NCI-H1417 (cell line): Measurements from ENCODE around the gene ADGRD1.
"Not testable (repeated sequence)": the region's sequence is repeated elsewhere in the genome, so short reads cannot be mapped to it uniquely, and the experiment has no call there.

Experiments
- DNase-seq, 3 experiments: peaks; one replicate each; lab custom pipeline; 2025; lab: John Stamatoyannopoulos, UW

ADGRD1 gene

DNA sequence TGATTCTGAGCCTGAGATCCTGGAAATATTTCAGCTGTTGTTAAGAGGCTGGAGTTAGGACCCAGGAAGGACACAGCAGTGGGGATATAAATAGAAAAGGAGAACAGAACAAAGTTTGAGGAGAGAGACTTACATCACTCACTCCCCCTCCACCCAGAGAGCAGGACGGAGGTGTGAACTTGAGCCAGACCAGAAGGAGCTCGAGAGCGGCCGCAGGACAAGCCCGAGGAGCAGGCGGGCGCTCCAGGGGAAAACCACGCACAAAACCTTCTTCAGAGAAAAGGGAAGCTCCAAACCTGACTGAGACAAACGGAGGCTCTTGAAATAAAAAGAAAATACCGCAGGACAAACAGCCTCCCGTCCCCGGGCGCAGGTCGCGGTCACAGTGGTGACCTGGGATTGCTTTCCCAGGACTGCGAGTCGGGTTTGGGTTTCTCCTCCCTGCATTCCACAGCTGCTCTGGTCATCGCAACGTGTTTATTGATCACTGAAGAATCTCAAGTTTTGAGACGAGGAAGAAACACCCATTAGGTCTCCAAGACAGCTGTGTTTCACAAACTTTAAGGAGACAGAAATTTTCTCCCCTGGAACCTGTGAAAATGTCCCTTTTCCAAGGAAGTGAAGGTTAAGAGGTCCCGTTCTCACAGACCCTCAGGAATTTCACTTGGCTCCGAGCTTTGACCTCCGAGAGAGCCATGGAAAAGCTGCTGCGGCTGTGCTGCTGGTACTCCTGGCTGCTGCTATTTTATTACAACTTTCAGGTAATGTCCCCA lies at the start of gene ADGRD1:
TSS of gene ADGRD1 (plus strand) at position 137 of the 773 bp plus-strand sequence. CDS start at position 696, 559 bp downstream.
- no peak for DNase-seq

DNA sequence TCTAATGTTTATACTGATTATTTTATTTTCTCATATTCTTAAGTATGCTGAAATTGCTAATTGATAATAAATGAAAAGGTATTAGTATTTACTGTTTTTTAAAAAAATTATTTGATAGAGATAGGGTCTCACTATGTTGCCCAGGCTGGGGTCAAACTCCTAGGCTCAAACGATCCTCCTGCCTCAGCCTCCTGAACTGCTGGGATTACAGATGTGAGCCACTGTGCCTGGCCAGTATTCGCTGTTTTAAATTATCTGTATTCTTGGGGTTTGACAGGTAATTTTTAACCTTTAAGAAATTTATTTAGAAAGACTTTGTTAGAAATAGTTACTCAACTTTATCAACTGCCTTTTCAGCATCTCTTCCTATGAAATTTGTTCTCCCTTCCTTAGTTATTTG lies 49.6 kb upstream of the ADGRD1 start:
- no peak for DNase-seq

DNA sequence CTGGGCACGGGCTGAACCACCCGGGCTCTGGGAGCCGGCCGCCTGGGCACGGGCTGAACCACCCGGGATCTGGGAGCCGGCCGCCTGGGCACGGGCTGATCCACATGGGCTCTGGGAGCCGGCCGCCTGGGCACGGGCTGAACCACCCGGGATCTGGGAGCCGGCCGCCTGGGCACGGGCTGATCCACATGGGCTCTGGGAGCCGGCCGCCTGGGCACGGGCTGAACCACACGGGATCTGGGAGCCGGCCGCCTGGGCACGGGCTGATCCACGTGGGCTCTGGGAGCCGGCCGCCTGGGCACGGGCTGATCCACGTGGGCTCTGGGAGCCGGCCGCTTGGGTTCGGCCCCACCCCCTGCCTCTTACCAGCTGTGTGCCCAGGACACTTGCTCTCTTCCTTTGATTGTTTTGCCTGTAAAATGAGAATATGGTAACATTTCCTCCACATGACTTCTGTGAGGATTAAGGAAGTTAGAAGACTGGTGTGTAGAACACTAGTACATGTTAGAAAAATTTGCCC lies 48.7 kb upstream of the ADGRD1 start:
- not testable (repeated sequence) for DNase-seq

DNA sequence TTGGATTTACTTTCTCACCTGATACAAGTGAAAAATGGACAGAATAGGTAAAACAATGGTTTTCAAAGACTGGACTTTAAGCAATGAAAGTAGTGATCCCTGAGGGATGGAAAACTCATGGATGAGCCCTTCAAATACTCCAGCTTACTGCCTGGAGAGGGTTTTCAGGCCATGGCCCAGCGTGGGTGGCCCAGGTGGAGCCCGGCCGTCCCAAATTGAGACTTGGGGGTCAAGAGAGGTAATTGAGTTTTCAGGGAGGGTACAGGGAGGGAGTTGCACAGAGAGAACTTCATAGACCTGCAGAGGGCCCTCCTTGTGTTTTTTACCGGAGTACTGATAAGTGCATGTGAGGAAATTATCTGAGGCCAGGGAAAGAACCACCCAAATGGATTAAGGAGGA lies 44.6 kb upstream of the ADGRD1 start:
- no peak for DNase-seq

DNA sequence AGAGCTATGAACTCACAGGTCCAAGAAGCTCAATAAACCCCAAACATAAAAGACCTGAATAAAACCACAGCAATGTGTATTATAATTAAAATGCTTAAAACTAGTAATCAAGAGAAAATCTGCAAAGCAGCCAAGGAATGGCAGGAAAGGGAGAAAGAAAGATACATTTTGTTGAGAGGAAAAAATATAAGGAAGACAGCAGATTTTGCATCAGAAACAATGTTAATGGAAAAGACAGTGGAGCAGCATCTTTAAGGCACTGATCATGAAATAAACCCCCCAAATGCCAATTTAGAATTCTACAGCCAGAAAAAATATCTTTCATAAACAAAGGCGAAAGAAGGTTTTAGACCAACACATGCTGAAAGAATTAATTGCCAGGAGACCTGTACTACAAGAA lies 42.5 kb upstream of the ADGRD1 start:
- DNase-seq, result no peak

DNA sequence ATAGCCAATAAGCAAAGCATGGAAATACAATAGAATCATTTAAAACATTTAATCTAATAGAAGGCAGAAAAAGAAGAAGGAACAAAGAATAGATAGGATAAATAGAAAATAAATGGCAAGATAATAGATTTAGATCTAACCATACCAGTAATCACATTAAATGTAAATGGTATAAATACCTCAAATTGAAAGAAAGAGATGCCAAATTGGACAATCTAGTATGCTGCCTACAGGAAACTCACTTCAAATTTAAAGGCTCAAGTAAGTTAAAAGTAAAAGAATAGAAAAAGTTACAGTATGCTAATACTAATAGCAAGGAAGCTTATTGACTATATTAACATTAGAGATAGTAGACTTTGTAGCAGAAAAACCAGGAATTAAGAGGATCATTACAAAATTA lies 41.8 kb upstream of the ADGRD1 start:
- DNase-seq, result no peak

DNA sequence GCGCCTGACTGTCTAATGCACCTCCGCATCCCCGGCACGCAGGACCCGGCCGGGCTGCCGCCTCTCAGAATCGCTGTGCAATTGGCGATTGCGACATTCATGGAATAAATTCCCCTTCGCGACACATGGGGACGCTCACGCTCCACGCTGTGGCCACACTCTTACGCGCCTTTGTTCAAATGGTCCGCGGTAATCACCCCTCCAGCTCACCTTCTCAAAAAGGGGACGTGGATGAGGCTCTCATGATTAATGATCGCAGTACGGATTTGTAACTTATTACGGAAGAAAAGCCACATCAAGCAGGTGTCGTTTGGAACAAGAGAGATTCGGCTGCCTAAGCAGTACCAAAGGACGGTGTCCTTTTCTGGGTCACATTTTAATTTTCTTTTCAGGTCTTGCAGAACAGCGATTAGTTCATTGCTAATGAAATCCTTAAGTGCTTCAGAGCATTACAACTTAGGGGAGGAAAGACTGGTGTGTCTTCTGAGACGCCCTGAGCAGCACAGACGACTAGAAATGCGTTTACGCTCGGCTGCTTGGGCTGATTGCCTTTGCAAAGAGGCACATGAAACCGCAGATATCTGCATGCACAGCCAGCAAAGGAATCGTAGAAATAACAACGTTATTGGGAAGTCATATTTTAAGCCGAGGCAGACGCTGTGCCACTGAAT lies 37.3 kb upstream of the ADGRD1 start:
- DNase-seq, result peak; percentile 72 to 86 (median 82)

DNA sequence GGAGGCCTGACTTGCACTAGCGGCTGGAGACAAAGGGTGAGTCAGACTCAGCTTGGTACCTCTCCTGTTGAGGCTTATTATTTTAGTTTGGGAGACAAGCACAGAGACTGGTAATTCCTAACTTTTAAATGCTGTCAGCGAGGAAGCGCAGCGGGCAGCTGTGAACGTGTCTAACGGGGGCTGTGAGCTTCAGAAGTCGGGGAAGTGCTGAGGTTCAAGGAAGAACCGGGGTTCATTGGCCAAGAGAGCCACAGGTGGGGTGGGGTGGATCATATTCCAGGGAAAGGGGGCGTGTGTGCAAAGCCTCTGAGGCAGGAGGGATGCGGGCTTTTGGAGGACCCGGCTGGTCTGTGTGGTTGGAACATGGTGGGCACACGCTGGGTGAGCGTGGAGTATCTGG lies 36.1 kb upstream of the ADGRD1 start:
- no peak for DNase-seq

DNA sequence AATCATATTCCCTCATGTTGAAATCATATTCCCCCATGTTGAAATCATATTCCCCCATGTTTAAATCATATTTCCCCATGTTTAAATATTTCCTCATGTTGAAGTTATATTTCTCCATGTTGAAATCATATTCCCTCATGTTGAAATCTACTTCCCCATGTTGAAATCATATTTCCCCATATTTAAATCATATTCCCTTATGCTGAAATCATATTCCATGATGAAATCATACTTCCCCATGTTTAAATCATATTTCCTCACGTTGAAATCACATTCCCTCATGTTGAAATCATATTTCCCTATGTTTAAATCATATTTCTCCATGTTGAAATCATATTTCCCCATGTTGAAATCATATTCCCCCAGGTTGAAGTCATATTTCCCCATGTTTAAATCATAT lies 34.6 kb upstream of the ADGRD1 start:
- DNase-seq, result no peak

DNA sequence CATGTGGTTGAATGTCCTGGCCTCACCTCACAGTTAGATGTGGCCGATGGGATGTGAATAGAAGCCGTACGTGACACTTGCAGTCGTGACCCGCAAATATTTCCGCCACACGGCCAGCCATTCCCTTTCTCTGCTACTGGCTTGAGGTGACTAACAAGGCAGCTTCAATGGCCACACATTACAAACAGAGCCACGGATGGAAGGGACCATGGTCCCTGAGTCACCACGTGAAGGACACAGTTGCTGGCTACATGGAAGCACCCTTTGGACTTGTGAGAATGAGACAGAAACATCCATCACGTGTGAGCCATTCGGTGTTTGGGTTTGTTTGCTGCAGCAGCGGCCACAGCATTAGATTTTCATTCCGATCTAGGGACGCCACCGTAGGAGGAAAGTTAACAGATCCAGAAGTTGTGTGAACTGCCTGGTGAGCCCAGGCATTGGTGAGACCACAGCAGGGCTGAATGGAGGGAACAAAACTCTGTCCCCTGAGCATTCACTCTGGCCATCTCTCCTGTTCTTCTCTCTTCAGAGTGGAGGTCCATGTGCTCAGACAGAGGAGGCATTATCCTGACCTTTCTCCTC lies 33.5 kb upstream of the ADGRD1 start:
- no peak for DNase-seq

DNA sequence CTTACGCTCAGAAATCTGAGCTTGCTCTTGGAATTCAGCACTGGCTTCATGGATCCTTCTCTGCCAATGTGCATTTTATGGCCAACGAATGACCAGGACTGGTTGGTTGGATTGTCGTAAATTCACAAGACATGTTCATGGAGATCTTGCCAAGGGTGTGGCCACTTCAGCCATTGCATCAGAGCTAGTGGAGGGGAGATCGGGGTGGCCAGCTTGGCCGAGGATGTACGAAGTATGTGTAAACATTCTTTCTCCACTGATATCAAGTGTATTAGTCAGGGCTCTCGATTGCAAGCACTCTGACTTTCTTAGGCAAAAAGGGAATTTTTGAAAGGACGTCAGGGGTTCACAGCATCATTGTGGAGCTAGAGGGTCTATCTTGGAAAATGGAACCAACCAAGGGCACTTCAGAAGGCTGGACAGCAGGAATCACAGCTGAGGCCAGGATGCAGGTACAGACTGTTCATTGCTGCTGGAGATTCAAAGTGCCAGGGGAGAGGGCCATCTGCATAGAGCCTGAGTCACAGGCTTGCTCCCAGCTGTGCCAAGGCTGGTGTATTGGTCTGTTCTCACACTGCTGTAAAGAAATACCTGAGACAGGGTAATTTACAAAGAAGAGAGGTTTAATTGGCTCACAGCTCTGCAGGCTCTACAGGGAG lies 32.9 kb upstream of the ADGRD1 start:
- no peak for DNase-seq

DNA sequence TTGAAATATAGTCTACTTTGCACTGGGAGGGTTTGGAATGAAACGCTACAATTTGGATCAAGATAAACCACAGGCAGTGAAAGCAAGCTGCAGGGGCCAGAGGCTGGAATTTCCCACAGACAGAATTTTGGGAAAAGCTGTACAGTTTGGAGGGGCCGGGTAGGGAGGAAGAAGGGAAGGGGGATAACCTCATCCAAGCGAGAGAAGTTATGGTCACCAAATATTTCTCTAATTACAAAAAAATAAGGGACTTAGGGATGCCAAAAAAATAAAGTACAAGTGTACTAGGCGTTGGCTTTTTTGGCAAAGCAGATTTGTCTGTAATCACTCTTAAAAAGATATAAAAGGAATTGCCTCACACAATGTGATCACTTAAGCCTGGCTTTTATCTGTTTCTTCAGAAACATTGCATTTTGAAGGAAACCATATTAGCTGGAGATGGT lies 31.2 kb upstream of the ADGRD1 start:
- no peak for DNase-seq

DNA sequence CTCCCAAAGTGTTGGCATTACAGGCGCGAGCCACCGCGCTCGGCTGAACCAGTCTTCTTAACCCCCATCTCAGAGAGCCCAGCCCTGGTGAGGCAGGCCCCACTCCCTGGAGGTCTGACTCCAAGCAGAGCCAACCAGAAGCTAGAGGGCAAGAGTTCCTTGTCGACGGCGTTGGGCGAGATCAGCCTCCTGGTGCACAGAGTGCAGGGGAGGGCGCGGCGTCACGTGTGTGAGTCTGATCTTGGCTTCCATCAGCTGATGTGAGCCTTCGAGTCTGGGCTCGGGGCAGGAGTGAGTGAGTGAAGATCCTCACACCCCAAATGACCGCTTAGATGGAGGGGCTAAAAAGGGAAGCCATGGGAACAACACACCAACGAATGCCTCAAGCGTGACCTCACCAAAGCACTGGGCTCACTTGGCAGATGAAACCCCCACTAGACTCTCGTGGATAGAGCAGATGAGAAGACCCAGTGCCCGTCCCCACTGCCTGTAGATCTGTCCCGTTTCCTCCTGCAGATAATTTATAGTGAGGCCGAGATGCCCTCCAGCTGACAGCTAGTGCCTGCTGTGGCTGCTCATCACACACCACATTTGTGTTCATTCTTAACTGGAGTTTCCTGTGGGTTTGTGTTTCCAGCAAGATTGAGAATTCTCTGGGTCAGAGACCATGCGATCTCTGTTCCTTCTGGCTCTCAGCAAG lies 28.6 kb upstream of the ADGRD1 start:
- DNase-seq, result no peak

DNA sequence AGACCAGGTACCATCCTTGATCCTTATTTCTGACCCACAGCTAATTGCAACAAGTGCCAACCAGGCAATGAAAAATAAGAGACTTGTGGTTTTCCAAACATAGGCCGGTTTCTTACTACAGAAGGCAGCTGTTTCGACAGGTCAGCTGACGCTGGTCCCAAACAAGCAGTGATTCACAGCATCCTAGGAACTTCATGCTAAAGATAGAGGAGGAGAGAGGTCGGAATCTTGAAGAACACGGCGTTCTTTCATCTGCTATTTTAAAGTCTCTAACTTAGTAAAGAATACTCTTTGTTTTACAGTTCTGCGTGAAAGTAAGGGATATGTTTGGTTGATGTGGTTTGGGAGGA lies 28.1 kb upstream of the ADGRD1 start:
- DNase-seq, result no peak

DNA sequence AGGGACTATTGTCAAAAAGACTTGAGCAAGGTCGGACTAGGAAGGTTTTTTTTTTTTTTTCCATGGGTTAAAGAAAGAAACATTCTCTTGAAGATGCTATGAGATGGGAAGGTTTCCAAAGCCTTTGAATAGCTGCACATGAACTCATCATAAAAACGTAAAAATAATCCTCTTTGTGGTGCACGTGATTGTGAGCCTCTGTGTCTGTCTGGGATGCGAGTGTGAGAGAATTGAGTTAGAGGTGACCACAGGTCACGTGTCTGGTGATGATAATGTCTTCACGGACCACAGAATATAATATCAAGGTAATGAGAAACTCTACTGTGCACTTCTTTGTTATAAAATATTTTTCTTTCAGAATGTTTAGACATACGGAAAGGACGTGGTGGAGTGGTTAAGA lies 24.3 kb upstream of the ADGRD1 start:
- DNase-seq, result no peak

DNA sequence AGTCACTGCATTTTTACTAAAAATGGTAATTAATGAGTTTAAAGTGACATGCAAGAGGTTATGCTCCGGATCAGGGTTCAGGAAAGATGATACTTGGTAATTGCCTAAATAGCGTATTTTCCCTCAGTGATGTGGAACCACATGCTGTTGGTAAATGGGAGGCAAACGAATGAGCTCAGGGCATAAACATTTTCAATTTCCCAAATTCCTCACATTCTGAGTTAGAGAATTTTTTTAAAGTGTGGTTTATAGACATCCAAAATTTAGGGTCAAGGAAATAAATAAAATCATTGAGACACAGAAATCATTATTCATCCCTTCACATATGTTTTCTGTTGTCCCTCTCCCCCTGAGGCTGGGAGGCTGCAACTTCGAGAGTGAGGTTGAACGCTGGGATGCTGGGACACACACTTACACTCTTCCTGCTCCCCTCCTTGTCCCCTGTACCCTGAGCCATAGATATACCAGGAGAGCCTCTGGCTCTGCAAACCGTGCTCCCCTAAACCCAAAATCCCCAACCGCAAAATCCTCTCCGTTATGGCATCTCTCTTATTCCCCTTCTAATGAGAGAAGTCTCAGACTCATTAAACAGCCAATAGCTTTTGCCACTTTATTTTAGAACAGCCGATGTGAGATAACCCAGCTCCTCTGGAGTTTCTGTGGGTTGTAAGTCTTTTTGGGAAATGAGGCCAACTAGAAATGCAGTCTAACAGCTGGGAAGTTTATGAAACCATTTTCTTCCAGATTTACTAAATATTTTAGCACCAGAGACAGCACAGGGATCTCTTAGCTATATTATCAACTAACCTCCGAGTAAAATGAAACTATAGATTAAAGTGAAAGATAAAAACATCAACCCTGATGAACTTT lies 21.4 kb upstream of the ADGRD1 start:
- no peak for DNase-seq

DNA sequence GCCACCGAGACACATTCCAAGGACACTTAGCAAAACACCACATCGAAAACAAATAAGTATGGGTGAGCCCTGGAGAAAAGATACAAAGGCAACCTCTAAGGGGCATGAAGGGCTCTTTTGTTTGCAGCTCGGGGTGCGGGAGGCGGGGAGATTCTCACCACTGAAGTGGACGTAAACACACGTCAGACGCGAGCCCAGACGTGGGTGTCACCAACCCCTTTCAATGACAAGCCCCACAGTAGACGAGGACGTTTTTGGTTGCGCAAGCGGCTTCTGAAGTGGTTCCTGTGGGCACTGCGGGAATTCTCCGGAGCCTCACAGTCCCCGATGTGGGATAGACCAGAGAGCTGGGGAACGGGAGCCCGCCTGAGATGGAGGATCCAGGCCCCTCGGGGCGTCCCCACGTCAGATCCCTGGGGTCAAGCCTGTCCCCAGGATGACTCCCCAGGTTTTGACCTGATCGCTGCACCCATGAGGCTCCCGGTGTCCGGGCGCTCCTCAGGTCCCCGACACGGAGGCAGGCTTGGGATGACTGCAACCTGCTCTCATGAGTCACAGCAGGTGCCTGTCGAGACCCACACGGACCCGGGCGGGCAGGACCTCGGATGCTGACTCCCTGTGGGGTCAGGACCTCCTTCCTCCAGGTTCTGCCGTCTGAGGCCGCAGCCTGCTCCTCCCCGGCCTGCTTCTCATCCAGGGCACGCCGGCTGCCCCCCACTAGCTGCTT lies 20.3 kb upstream of the ADGRD1 start:
- peak in 1 of 3 experiments; percentile 32 for DNase-seq

DNA sequence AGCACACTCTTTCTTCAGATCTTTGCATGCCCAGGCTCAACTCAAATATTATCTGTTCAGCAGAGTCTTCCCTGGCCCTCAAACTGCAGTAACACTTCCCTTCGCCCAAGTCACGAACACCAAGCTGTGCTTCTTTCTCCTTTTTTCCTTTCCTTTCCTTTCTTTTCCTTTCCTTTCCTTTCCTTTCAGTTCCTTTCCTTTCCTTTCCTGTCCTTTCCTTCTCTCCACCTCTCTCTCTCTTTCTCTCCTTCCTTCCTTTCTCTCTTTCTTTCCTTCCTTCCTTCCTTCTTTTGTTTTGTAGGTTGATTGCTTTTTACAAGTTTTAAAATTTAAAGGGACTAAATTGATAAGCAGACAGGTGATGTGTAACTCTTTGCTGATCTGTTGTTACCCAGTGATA lies 19.0 kb upstream of the ADGRD1 start:
- DNase-seq, result no peak

DNA sequence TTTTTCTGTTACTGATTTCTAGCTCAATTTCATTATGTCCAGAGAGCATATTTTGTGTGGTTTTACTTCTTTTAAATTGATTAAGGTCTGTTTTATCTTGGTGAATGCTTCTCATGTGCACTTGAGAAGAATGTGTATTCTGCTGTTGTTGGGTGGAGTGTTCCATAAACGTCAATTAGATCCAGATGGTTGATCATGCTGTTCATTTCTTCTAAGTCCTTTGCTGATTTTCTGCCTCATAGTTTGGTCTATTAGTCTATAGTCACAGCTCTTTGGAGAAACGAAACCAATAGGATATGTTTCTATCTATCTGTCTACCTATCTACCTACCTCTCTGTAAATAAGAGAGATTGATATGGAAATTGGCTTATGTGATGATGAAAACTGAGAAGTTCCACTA lies 17.1 kb upstream of the ADGRD1 start:
- no peak for DNase-seq

DNA sequence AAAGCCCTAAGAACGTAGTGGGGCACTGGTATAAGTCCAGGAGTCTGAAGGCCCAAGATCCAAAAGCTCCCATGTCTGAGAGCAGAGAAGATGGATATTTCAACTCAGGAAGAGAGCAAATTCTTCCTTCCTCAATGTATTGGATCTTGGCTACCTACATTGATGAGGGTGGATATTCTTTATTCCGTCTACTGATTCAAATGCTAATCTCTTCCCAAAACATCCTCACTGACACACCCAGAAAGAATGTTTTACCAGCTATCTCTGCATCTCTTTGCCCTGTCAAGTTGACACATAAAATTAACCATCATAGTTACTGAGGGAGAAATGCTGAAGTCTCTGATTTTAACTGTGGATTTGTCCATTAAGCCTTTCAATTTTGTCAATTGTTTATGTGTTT lies 16.6 kb upstream of the ADGRD1 start:
- DNase-seq, result no peak
